DLD1 (cell line): ENCODE measurements around the gene WDR5.

Experiments used
- in situ Hi-C: cut with HindIII; loops from 2 replicates; pipeline ENCODE4 v1.10.0; 2017; ENCODE audit warnings: low sequenced_read_pairs

Gene WDR5

DNA sequence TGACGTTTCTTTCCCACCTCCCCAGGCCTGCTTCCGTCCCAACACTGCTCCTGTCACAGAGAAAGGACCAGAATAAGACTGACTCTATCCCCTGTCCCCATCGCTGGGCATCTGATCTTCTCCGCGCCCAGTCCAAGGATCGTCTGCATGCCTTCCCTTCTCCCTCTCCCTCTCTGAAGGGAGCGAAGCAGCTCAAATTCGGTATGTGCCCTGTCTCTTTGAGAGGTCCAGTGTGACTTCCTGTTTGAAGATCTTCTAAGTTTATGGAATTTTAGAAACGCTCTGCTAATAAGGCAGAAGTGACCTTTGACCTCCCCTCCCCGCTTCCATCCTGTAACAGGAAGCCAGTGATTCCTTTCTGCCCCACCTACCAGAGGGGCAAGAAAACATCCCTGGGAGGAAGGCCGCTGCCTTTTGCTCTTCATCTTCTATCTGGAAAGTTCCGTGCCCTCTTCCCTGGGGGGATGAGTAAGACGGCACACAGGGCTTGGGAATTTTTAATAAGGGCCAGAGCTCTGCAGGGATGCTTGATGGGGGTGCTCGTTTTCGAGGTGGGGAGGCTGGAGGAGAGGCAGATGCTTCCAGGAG is 69.2 kb downstream of the WDR5 start:
- in situ Hi-C loops, result no loop called here

DNA sequence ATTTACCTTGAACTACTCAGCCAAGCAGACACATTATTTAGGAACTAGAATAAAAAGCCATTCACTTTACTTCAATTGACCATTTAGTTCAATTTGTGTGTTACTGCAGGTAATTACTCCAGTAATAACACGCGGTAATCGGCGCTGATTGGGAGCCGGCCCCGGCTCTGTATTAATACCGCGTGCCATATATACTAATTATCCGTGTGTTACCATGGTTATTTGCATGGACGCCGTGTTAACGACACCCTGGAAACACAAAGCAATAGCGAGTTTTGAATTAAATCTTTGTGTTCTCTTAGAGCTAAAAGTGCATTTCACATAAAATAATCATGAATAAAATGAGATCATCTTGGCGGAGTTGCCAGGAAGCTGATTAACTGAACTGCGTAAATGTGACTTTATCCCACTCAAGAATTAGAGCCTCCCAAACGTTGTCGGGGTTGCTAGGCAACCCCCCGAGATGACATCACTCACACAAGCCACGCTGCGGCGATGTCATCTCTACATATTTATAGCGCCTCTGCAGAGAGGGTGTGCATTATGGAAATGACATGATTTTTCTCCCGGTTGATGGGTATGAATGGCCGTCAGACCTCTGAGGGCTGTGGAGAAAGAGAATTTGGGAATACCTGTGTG is 69.9 kb downstream of the WDR5 start:
- in situ Hi-C loops, result no loop called here

DNA sequence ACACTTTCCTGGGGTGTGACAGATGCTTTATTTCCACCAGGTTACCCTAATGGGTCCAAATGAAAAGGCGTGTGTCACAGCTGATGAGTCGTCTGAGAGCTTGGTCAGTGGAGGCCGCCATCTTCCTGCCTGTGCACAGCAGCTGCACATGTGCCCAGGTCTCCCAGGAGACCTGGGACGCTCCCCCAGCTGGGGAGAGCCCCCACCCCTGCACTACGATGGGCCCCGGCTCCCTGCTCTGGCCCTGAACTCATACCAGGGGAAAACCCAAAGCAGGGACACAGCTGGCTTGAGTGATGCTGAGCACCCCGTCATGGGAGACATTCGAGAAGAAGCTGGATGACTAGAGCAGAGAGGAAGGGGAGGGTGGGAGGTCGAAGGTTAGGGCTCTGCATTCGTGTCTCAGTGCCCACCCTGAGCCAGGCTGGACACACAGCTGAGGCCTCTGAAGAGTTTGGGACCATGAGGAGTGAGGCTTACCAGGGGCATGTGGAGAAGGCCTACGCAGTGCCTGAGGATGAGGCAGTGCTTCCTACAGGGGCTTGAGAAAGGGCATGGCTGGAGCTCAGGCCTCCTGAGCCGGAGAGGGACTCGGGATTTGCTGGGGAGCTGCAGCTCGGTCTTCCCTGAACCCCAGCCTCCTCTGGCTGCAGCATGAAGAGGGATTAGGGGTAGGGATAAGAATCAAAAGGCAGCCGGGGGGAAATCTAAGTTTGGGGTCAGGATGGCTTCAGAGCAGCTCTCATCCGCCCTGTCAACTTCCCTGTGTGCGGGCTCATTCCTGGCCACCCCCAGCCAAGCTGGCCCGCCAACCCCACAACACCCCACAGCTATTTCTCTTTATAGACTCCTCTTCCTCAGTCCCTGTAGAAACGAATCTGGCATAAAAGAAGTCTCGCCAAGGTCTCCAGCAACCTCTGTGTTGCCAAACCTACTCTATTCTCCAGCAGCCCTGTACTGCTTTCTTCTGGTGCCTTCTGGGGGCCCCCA is 70.7 kb downstream of the WDR5 start:
- in situ Hi-C loops, result no loop called here

DNA sequence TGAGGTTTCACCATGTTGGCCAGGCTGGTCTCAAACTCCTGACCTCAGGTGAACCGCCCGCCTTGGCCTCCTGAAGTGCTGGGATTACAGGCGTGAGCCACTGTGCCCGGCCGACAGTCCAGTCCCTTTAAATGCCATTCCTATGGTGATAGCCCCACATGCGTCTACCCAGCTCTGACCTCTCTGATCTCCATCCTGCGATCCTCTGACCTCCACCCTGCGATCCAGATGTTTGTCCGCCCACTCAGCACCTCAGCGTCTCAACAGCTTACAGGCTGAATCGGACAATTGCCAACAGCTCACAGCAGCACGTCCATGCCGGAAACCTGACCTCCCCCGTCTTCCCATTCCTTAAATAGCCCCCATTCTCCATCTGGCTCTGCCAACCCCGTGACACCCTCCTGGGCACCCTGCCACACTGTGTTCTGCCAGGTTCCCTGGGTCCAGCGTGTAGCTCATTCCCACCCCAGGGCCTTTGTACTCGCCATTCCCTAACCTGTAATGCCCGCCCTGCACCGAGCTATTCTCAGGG is 72.5 kb downstream of the WDR5 start:
- in situ Hi-C loops, result no loop called here

DNA sequence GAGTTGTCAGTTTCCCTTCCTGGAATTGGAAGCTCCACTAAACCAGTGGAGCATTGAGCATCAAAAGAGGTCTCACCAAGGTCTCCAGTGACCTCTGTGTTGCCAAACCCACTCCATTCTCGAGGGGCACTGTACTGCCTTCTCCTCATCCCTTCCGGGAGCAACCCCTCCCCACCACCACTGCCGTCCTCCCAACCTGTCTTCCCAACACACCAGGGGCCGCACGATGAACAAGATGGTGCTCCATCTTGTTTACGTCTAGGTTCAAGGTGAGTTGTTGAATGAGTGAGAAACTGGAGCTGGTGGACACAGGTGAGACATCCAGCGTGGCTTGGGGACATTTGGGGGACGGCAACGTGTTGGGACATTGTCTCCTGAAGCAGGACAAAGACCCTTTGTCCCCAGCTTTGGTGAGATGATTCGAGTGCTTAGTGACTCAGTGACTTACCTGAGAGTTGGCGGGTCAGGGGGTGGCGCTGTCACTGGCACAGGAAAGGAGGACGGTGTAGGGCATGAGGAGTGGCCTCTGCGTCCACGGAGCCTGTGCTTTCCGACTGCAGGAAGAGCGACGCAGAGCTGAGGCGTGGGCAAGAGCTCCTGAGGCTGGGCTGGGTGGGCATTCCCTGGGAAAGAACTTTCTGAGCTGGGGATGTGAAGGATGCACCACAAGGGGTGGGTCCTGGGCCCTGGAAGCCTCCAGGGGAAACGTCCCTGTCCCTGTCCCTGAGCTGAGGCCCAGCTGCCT is 73.3 kb downstream of the WDR5 start:
- in situ Hi-C loops, result no loop called here
